Stimulated activated CD8-positive, alpha-beta memory T cell treated with anti-CD3 and anti-CD28 coated beads, Interleukin-4, amount 100 ng/mL, for 4 hours (primary cell): ENCODE results near the gene MPRIP.

ENCODE experiments used
- DNase-seq, 2 donors: peaks; one replicate each; pipeline ENCODE4 v3.0.0-alpha.2; 2020; ENCODE audit warnings: low read depth in 2 of 2, low spot score in 1 of 2

MPRIP gene

GRCh38 chr17:17084941-17085340 is 42.7 kb downstream of the MPRIP start:
- no peak for DNase-seq

- DNase-seq, result no peak
Observed at GRCh38 chr17:17086585-17086984, 44.3 kb downstream of the MPRIP start.

GRCh38 chr17:17087424-17088015 is 45.3 kb downstream of the MPRIP start:
- no peak for DNase-seq

- DNase-seq, result no peak
Observed at GRCh38 chr17:17088086-17088485, 45.8 kb downstream of the MPRIP start.

- no peak for DNase-seq
Observed at GRCh38 chr17:17088541-17089525, 46.6 kb downstream of the MPRIP start.

GRCh38 chr17:17089796-17090641 is 47.8 kb downstream of the MPRIP start:
- no peak for DNase-seq

GRCh38 chr17:17090642-17091103 is 48.4 kb downstream of the MPRIP start:
- DNase-seq, result no peak

- DNase-seq, result no peak
Observed at GRCh38 chr17:17091276-17091675, 49.0 kb downstream of the MPRIP start.

GRCh38 chr17:17091856-17092756 is 49.8 kb downstream of the MPRIP start:
- no peak for DNase-seq

GRCh38 chr17:17093764-17094163 is 51.5 kb downstream of the MPRIP start:
- no peak for DNase-seq

- DNase-seq, result no peak
Observed at GRCh38 chr17:17096438-17097178, 54.4 kb downstream of the MPRIP start.

GRCh38 chr17:17097763-17098345 is 55.6 kb downstream of the MPRIP start:
- no peak for DNase-seq

GRCh38 chr17:17098551-17099179 is 56.4 kb downstream of the MPRIP start:
- DNase-seq, result no peak

GRCh38 chr17:17102176-17102575 is 59.9 kb downstream of the MPRIP start:
- DNase-seq, result no peak

GRCh38 chr17:17103160-17103559 is 60.9 kb downstream of the MPRIP start:
- no peak for DNase-seq

- no peak for DNase-seq
Observed at GRCh38 chr17:17104036-17104435, 61.8 kb downstream of the MPRIP start.

GRCh38 chr17:17104494-17104893 is 62.2 kb downstream of the MPRIP start:
- no peak for DNase-seq

GRCh38 chr17:17105976-17106375 is 63.7 kb downstream of the MPRIP start:
- DNase-seq, result no peak

GRCh38 chr17:17106756-17107155 is 64.5 kb downstream of the MPRIP start:
- no peak for DNase-seq
